Endothelial cell of umbilical vein (primary cell): ENCODE data around the gene PPM1L. TPM values are rescaled to one million over a fixed set of nuclear protein-coding genes. Genes with fewer than 3 reads are reported as not detected.

Experiments
- BruUV-seq: library from RNA; stranded (reverse); fragments of 400-500 nt; replicated peaks from 2 replicates; lab custom pipeline; 2021; lab: Mats Ljungman, UMichigan
- CTCF ChIA-PET: fragments of 300-600, 350-600 bp; sonication (Branson Sonifier 250); formaldehyde crosslinking; loops from one replicate; lab custom pipeline; 2021; ENCODE audit warnings: antibody characterized with exemption, inconsistent platforms; lab: Charles Lee
- POLR2A ChIA-PET: fragments of 300-600, 350-600 bp; sonication (Branson Sonifier 250); formaldehyde crosslinking; loops from one replicate; lab custom pipeline; 2021; ENCODE audit warnings: antibody characterized with exemption, inconsistent platforms; lab: Charles Lee
- DNase-seq: peaks from one replicate; pipeline ENCODE4 v3.0.0-alpha.2; 2011; ENCODE audit warnings: low read depth, low spot score
- FAIRE-seq: peaks from 2 replicates; lab custom pipeline; 2011; peaks lifted over from hg19 to GRCh38; lab: Jason Lieb, UNC
- H2AFZ ChIP-seq: 2 replicates; pipeline ENCODE4 v1.6.0; 2012; ENCODE audit warnings: low read depth, low read length, control low read depth, inconsistent platforms
- H3K27ac ChIP-seq: 2 replicates; pipeline ENCODE4 v1.5.1; 2011; ENCODE audit warnings: low read depth, mild to moderate bottlenecking, control low read depth, low read length, moderate library complexity; ENCODE audit not compliant: insufficient read depth
- H3K27me3 ChIP-seq, 2 experiments: 2 replicates each; pipeline versions ENCODE4 v1.6.0 to v1.6.1; 2011; ENCODE audit warnings: low read length in 2 of 2, mixed read lengths in 1 of 2; ENCODE audit not compliant: control insufficient read depth in 2 of 2, insufficient read depth in 2 of 2
- H3K36me3 ChIP-seq, 2 experiments: 2 replicates in 1 of 2; 3 replicates in 1 of 2; pipeline ENCODE4 v1.5.1; 2011; ENCODE audit warnings: low read length in 2 of 2, mild to moderate bottlenecking in 1 of 2, moderate library complexity in 1 of 2; ENCODE audit not compliant: control insufficient read depth in 2 of 2, insufficient read depth in 2 of 2; ENCODE audit errors: extremely low read depth in 1 of 2
- H3K4me1 ChIP-seq: 3 replicates; pipeline ENCODE4 v1.5.1; 2011; ENCODE audit warnings: mild to moderate bottlenecking, low read length; ENCODE audit not compliant: control insufficient read depth, insufficient read depth; ENCODE audit errors: extremely low read depth
- H3K4me2 ChIP-seq: 2 replicates; pipeline ENCODE4 v1.6.1; 2011; ENCODE audit warnings: low read length, control low read depth, mixed read lengths; ENCODE audit not compliant: insufficient read depth
- H3K4me3 ChIP-seq, 3 experiments: fragments of 200-600 bp in 1 of 3; sonication (generic), shearing (Covaris generic) in 1 of 3; replicated peaks in 1 of 3; 2 replicates each; pipeline ENCODE4 v1.5.1; 2011 to 2016; ENCODE audit warnings: control low read depth in 3 of 3, low read length in 3 of 3, mild to moderate bottlenecking in 2 of 3, inconsistent platforms in 1 of 3, low read depth in 1 of 3, moderate library complexity in 1 of 3; ENCODE audit not compliant: insufficient read depth in 1 of 3
- H3K79me2 ChIP-seq: 2 replicates; pipeline ENCODE4 v1.6.0; 2012; ENCODE audit warnings: low read length, inconsistent platforms; ENCODE audit not compliant: control insufficient read depth, insufficient read depth
- H3K9ac ChIP-seq: replicated peaks from 2 replicates; pipeline ENCODE3; 2011; ENCODE audit warnings: low read length, control low read depth; ENCODE audit not compliant: insufficient read depth; ENCODE audit errors: extremely low read depth
- H3K9me1 ChIP-seq: replicated peaks from 3 replicates; pipeline ENCODE4 v1.6.0; 2011; ENCODE audit warnings: mild to moderate bottlenecking, low read length; ENCODE audit not compliant: control insufficient read depth, insufficient read depth; ENCODE audit errors: extremely low read depth
- H3K9me3 ChIP-seq: replicated peaks from 2 replicates; pipeline ENCODE4 v1.5.1; 2012; ENCODE audit warnings: low read length, inconsistent platforms; ENCODE audit not compliant: control insufficient read depth, insufficient read depth
- H4K20me1 ChIP-seq: replicated peaks from 2 replicates; pipeline ENCODE3; 2011; ENCODE audit warnings: mild to moderate bottlenecking, low read length; ENCODE audit not compliant: control insufficient read depth, insufficient read depth; ENCODE audit errors: extremely low read depth
- EZH2 ChIP-seq: IDR thresholded peaks from 2 replicates; pipeline ENCODE4 v1.6.1; 2012; ENCODE audit warnings: borderline replicate concordance, low read depth, mild to moderate bottlenecking, moderate library complexity, low read length, inconsistent platforms; ENCODE audit not compliant: severe bottlenecking
- FOS ChIP-seq: IDR thresholded peaks from 2 replicates; pipeline ENCODE4 v1.6.1; 2011; ENCODE audit warnings: mild to moderate bottlenecking, low read length, moderate library complexity, borderline replicate concordance; ENCODE audit not compliant: insufficient read depth
- GATA2 ChIP-seq: IDR thresholded peaks from 2 replicates; pipeline ENCODE4 v1.7.0; 2011; ENCODE audit warnings: low read depth, mild to moderate bottlenecking, moderate library complexity, mixed read lengths, low read length; ENCODE audit not compliant: insufficient read length, insufficient read depth
- JUN ChIP-seq: IDR thresholded peaks from 2 replicates; pipeline ENCODE4 v1.6.1; 2011; ENCODE audit warnings: borderline replicate concordance, low read depth; ENCODE audit not compliant: insufficient read length, insufficient read depth
- MYC ChIP-seq: IDR thresholded peaks from one replicate; pipeline ENCODE4 v1.6.1; 2011; ENCODE audit warnings: mild to moderate bottlenecking, low read depth, low read length
- POLR2A ChIP-seq: IDR thresholded peaks from 2 replicates; pipeline ENCODE4 v1.6.1; 2012; ENCODE audit warnings: low read depth, mild to moderate bottlenecking, control low read depth, low read length
- POLR2AphosphoS5 ChIP-seq: IDR thresholded peaks from 2 replicates; pipeline ENCODE4 v1.6.1; 2012; ENCODE audit warnings: low read depth, mild to moderate bottlenecking, control low read depth, low read length, moderate library complexity; ENCODE audit not compliant: insufficient read depth
- dilution Hi-C: fragments of 300-500 bp; cut with MboI; formaldehyde crosslinking; loops from one replicate; pipeline ENCODE4 v1.15.0; 2019; ENCODE audit warnings: low sequenced_read_pairs; ENCODE audit not compliant: extremely low pct_ligation_motif_present
- intact Hi-C: fragments of 100-400 bp; cut with micrococcal nuclease; formaldehyde crosslinking; loops from one replicate; pipeline ENCODE4 v1.10.0; 2022
- polyA plus RNA-seq, 4 experiments: library from polyadenylated mRNA; depleted of rRNA in 3 of 4; stranded (reverse) in 3 of 4; unstranded in 1 of 4; fragments of >200 nt; gene quantifications; 2 replicates each; pipeline versions ENCODE4 v1.2.1 to v1.2.3, GENCODE V29; 2011 to 2012; ENCODE audit warnings: missing spikeins in 1 of 4
- total RNA-seq: library from RNA; stranded (reverse); gene quantifications from 2 replicates; pipeline ENCODE4 v1.2.3, GENCODE V29; 2021
- TF ChIP-seq, protein P1 (sequence below), 2 donors: IDR thresholded peaks; 1 replicate in 1 of 2; 2 replicates in 1 of 2; pipeline ENCODE4 v1.5.1; 2011; ENCODE audit warnings: low read length in 2 of 2, mild to moderate bottlenecking in 2 of 2, moderate library complexity in 2 of 2, control low read depth in 1 of 2, inconsistent platforms in 1 of 2, low read depth in 1 of 2; ENCODE audit not compliant: insufficient read depth in 1 of 2; ENCODE audit errors: extremely low read depth in 1 of 2
- TF ChIP-seq, protein P2 (sequence below): IDR thresholded peaks from 2 replicates; pipeline ENCODE4 v1.6.1; 2011; ENCODE audit not compliant: insufficient read depth, insufficient read length

PPM1L gene
- total and polyA plus RNA-seq, 2 donors (not counting 3 experiments of a cell fraction or from before 2014, with no cell fraction given), result 0.63 to 2.9 TPM

DNA sequence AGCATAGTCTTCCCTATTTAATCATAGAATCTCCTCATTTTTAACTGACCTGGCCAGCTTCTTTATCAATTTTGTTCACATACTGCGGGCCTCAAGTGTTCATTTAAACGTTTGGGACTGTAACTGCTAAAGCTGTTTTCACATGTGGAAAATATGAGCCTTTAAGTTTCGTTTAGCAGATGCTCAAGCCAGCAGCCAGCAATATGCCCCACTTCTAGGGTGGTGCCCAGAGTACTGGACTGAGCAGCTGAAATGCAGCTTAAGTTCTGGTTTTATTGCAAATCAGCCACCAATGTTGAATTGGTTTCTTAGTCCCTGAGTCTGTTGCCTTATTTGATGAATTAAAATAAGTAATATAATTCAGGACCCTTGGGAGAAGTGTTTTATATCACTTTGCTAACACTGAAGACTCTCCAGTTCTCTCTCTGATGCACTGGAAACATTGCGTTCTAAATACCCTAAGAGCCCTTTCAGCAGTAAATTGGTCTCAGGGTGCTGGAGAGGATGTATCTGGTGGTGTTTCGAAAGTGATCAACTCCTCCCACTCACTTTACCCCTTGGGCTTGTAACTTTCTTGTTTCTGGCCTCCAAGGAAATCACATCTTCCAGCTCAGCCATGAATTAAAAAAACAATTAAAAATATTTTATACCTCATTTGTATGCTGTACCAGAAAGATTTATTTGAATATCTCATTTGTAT lies 287.5 kb downstream of the PPM1L start:
- dilution Hi-C loops (no loop called here), intact Hi-C loops (no loop called here)
- ChIA-PET CTCF (interaction anchor here (1.4 to 1.6 kb wide), 2 partner anchors 8 to 62 kb away, joined by 3 to 5 read pairs; partner anchors contain the start of gene B3GALNT1), POLR2A (no interaction called here)
- H3K9me1 ChIP-seq, result no peaks in the 10 kb centered on the region
- no peak overlapping the region for H3K27ac ChIP-seq
- no peaks in the 10 kb centered on the region for H3K27me3 ChIP-seq
- H3K9me3 ChIP-seq, result no peaks in the 10 kb centered on the region
- H4K20me1 ChIP-seq, result no peaks in the 10 kb centered on the region
- no peak for TF ChIP-seq FOS
- TF ChIP-seq GATA2, result no peak
- TF ChIP-seq, protein P1, sequence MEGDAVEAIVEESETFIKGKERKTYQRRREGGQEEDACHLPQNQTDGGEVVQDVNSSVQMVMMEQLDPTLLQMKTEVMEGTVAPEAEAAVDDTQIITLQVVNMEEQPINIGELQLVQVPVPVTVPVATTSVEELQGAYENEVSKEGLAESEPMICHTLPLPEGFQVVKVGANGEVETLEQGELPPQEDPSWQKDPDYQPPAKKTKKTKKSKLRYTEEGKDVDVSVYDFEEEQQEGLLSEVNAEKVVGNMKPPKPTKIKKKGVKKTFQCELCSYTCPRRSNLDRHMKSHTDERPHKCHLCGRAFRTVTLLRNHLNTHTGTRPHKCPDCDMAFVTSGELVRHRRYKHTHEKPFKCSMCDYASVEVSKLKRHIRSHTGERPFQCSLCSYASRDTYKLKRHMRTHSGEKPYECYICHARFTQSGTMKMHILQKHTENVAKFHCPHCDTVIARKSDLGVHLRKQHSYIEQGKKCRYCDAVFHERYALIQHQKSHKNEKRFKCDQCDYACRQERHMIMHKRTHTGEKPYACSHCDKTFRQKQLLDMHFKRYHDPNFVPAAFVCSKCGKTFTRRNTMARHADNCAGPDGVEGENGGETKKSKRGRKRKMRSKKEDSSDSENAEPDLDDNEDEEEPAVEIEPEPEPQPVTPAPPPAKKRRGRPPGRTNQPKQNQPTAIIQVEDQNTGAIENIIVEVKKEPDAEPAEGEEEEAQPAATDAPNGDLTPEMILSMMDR (IDR thresholded peaks at IDR 0.05; ENCODE audit: extremely low read depth in 1 of 2, insufficient read depth in 1 of 2, low read depth in 1 of 2, low read length in 2 of 2), result no peak
- no peak for TF ChIP-seq JUN
- TF ChIP-seq, protein P2, sequence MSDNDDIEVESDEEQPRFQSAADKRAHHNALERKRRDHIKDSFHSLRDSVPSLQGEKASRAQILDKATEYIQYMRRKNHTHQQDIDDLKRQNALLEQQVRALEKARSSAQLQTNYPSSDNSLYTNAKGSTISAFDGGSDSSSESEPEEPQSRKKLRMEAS, result no peak
- no peak for TF ChIP-seq POLR2A
- no peak for TF ChIP-seq MYC
- TF ChIP-seq EZH2, result no peak
- no peak for TF ChIP-seq POLR2AphosphoS5
- FAIRE-seq (no peak), DNase-seq (no peak)
- H3K36me3 ChIP-seq, result no peaks in the 10 kb centered on the region
- no TSS peak for BruUV-seq
- no peak overlapping the region for H2AFZ ChIP-seq
- no peaks in the 10 kb centered on the region for H3K79me2 ChIP-seq
- no peak overlapping the region for H3K4me3 ChIP-seq
- H3K4me1 ChIP-seq, result peaks cover 2% of the 10 kb centered on the region
- no peak overlapping the region for H3K4me2 ChIP-seq
- no peak overlapping the region for H3K9ac ChIP-seq
